AML-193 (cell line): ENCODE results near the gene LNP1.
"Not testable (repeated sequence)": the region's sequence is repeated elsewhere in the genome, so short reads cannot be mapped to it uniquely, and the experiment has no call there.

Experiments used
- DNase-seq, 2 experiments: peaks; one replicate each; lab custom pipeline; 2025; lab: John Stamatoyannopoulos, UW

Gene LNP1

GRCh38 chr3:100429187-100429716, 27.9 kb downstream of the LNP1 start:
- no peak for DNase-seq

GRCh38 chr3:100436951-100437350, 35.6 kb downstream of the LNP1 start:
- DNase-seq = no peak

GRCh38 chr3:100437721-100438622, 36.6 kb downstream of the LNP1 start:
- DNase-seq = peak; percentile 19 to 21

- DNase-seq = no peak
These were observed 37.3 kb downstream of the LNP1 start for GRCh38 chr3:100438623-100438974.

DNA sequence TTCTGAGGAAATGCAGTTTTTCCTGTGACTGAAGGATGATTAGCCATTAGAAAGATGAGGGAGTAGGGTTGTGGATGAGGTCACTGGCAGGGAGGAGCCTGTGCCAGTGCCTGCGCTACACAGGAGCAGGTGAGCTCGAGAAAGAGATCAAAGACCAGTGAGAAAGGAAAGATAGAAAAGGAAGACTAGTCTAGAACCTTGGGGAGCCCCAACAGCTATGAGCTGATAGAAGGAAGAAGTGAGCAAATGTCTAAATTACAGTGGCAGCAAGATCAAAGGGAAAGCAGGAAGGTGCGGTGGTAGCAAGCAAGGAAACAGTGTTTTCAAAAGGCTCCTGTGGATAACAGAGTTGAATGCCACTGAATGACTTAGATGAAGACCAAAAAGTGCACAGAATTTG, 39.6 kb downstream of the LNP1 start:
- no peak for DNase-seq

- no peak for DNase-seq
These were observed 42.4 kb downstream of the LNP1 start for GRCh38 chr3:100443690-100444089.

- not testable (repeated sequence) for DNase-seq
These were observed 45.7 kb downstream of the LNP1 start for GRCh38 chr3:100447067-100447466.

- DNase-seq = no peak
These were observed 46.7 kb downstream of the LNP1 start for GRCh38 chr3:100448079-100448478.

DNA sequence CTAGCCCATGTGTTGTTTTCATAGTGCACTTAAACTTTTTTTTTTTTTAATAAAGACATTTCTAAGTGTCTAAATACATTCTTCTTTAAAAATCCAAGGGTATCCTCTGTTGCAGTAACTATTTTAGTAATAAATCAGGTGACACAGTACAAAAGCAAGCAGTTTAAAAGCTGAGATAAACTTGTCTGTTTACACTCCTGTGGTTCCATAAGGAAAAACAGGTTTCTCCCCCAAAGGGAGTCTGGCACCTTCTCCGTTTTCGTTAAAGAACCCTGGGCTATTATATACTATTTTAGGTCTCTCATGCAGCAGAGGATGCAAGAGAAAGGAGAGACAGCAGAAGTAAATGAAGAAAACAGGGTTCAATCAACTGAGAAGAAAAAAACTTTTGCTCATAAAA, 47.9 kb downstream of the LNP1 start:
- DNase-seq = no peak

GRCh38 chr3:100454677-100455076, 53.3 kb downstream of the LNP1 start:
- DNase-seq = no peak

DNA sequence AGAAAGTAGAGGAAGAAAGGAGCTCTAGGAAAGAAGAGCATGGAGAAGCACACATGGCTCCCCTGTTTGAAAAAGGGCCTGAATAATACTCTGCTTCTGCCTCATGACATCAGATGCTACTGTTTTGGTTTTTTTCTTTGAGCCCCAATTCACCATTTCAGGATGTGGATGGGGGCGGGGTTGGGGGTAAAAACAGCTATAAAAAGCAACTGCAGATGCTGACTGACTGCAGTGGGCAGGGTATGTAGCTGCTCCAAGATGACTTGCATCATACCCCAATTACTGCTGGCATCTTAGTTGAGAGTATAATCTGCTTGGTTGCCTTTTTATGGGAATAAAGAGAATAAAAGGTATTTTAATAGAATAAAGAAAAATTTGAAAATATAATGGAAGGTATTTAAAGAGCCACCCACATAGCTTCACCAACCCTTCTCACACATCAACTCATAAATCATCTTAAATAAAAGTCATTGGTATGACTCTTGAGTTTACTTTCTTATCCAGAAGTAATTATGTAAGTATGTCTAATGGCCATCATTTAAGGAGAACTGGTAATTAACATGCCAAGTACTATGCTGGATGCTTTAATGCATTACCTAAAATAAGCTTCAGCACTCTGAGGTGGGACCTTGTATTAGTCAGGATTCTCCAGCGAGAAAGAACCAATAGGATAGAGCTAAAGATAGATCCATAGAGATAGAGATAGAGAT, 54.7 kb downstream of the LNP1 start:
- DNase-seq = no peak

- DNase-seq = no peak
These were observed 55.4 kb downstream of the LNP1 start for GRCh38 chr3:100456745-100457144.

- DNase-seq = no peak
These were observed 56.5 kb downstream of the LNP1 start for GRCh38 chr3:100457811-100458210.

GRCh38 chr3:100458814-100459213, 57.5 kb downstream of the LNP1 start:
- DNase-seq = no peak

- peak; percentile 78 to 80 for DNase-seq
These were observed 61.7 kb downstream of the LNP1 start for GRCh38 chr3:100463002-100463401.

DNA sequence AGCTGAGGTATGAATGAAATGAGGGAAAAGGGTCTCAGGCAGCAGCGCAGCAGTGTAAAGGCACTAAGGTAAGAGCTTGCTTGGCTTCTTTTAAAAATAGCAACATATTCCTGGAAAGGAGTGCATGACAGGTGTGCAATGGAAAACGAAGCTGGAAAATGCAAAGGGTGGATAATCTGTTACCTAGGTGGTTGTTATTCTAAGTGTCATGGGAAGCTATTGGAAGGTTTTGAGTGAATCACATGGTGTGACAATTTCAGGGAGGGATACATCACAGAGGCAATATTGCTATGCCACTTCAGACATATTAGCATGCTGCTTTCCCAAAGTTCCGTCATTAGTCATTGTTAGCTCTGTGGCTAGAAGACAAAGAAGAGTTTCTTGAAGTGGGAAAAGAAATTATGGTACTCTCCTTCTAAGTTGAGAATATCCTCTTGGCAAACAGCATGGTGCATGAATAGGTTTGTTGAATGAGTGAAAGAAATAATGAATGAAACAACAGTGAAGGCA, 62.4 kb downstream of the LNP1 start:
- DNase-seq = no peak

DNA sequence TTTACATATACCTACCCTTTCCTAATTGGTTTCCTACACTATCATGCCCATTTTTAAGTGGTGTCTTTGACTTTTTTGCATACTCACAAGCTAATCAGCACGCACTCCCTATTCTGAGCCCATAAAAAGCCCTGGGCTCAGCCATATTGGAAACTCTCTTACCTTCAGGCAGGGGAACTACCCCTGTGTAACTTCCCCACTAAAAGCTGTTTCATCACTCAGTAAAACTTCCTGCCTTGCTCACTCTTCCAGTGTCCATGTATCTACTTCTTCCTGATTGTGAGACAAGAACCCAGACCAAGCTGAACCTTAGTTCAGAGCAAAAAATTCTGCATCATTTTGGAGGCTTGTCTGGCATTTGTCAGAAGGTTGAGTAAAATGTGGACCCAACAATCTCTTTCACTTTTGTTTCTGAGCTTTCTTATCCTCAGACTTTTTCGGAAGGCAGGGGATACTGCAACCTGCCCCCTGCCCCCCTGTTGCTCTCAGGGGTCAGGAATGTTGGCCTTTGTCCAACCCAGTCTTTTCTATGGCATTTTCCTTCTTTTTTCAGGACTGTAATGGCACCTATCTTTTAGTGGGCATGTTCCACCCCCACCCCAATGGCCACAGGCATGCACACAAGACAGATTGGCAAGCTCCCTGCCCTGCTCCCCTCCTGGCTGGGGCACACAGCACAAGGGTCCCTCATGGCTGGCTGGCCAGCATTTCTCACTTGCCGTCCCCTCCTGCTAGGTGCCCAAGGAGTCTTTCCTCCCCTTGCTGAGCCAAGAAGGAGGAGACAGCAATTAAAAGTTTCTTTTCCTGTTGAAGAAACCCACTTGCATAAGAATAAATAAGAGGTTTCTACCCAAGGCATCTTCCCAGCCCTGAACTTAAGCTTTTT, 64.8 kb downstream of the LNP1 start:
- DNase-seq = peak; percentile 84 to 85

DNA sequence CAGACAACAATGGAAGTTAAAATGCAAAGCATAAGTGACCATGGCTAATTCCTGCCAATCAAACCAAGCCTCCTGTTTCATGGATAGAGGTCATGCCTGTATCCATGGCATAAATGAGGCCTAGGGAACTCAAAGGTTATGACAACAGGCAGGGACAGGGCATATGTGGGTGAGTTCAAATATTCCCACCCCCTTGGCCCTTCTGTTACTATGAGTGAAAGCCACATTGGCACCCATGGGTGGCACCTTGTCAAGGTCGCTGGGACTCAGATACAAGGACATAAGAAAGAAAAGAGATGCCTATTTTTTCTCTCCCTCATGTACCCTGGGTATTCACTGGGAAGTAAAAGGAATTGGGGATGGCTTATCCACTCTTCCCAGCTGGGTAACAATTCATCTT, 65.8 kb downstream of the LNP1 start:
- DNase-seq = no peak

GRCh38 chr3:100468676-100469075, 67.3 kb downstream of the LNP1 start:
- DNase-seq = no peak

DNA sequence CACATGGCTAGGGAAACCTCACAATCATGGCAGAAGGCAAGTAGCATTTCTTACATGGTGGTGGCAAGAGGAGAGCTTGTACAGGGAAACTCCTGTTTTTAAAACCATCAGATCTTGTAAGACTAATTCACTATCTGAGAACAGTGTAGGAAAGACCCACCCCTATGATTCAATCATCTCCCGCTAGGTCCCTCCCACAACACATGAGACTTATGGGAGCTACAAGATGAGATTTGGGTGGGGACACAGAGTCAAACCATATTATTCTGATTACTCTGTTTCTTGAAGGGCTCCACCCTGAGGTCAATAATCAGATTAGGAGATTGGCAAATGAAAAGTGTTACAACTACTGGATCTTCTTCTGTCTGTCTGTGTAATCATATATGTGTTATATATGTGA, 69.6 kb downstream of the LNP1 start:
- no peak for DNase-seq

- DNase-seq = no peak
These were observed 70.1 kb downstream of the LNP1 start for GRCh38 chr3:100471444-100471843.

- not testable (repeated sequence) for DNase-seq
These were observed 76.6 kb downstream of the LNP1 start for GRCh38 chr3:100477851-100478360.
